GM12873 (cell line): ENCODE results near the gene NOP10.

ENCODE experiments used
- CTCF ChIP-seq: IDR thresholded peaks from 2 replicates; pipeline ENCODE4 v1.5.1; 2012; ENCODE audit warnings: low read depth, mild to moderate bottlenecking, moderate library complexity, low read length, control low read depth; ENCODE audit not compliant: insufficient read depth; ENCODE audit errors: missing control alignments

NOP10 gene

GRCh38 chr15:34361278-34361677 is 18.3 kb upstream of the NOP10 start:
- TF ChIP-seq CTCF: no peak

GRCh38 chr15:34360298-34360697 is 17.4 kb upstream of the NOP10 start:
- no peak for TF ChIP-seq CTCF

GRCh38 chr15:34359416-34359815 is 16.5 kb upstream of the NOP10 start:
- TF ChIP-seq CTCF: no peak

GRCh38 chr15:34358948-34359347 is 16.0 kb upstream of the NOP10 start:
- no peak for TF ChIP-seq CTCF

GRCh38 chr15:34358367-34358766 is 15.4 kb upstream of the NOP10 start:
- no peak for TF ChIP-seq CTCF

- TF ChIP-seq CTCF: no peak
These were observed 14.7 kb upstream of the NOP10 start for GRCh38 chr15:34357653-34358052.

GRCh38 chr15:34355241-34355640 is 12.3 kb upstream of the NOP10 start:
- TF ChIP-seq CTCF: no peak
